ENCODE results near the gene CYP27B1. TPM values are rescaled to one million over a fixed set of nuclear protein-coding genes. Genes with fewer than 3 reads are reported as not detected.

CYP27B1 gene
- total and polyA plus RNA-seq, 10 donors: 0.20 to 1.5 (median 0.47) TPM

DNA sequence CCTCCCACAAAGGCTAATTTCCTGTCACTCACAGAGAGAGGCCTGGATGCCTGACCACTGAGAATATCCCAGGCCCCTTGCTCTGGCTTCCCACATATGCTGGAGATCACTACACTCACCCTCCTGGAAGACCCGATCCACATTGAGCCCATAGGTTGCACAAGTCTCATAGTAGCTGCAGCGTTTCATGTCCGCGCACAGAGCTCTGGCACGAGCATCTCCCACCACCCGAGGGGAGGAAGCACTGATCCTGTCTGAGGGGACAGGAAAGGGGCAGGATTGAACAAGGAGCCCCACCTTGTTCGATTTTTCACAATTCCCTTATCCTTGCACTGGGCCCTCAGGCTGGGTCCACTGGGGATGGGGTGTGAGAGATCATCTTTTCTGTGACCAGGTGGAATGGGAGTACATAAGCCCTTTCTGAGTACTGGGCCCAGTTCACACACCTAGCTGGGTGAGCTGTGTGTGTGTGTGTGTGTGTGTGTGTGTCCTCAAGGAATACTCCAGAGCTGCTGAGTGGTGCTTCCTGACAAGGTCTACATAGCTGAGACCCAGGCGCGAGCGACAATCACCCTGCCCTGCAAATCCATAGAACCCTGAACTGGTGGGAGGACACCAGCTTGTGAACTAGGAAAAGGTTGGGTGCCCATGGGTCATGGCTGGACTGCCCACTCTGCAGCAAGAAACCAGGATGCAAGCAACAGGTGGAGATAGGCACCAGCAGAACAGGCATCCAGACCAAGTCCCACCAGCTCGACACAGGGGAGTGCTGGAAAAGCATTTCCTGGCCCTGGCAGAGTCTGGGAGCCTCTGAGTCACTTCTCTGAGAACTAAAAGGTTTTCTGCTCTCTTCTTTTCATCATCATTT is 33.9 kb downstream of the CYP27B1 start:
- H3K27me3 ChIP-seq (replicated peaks in 1 of 7): peaks cover 0 to 45% (median 18%) of the 10 kb centered on the region in 7 donors
- no peak for DNase-seq
- H3K27ac ChIP-seq: no peak overlapping the region
- no peaks in the 10 kb centered on the region for H3K9me3 ChIP-seq
- H3K4me3 ChIP-seq: no peak overlapping the region
- H3K36me3 ChIP-seq: peaks cover 0 to 100% (median 68%) of the 10 kb centered on the region in 6 donors
- peaks cover 3 to 30% (median 21%) of the 10 kb centered on the region in 6 donors for H3K4me1 ChIP-seq
- intact Hi-C loops (cut with DNase I; ENCODE audit: low total_unique reads): no loop called here
- TF ChIP-seq, protein P1, sequence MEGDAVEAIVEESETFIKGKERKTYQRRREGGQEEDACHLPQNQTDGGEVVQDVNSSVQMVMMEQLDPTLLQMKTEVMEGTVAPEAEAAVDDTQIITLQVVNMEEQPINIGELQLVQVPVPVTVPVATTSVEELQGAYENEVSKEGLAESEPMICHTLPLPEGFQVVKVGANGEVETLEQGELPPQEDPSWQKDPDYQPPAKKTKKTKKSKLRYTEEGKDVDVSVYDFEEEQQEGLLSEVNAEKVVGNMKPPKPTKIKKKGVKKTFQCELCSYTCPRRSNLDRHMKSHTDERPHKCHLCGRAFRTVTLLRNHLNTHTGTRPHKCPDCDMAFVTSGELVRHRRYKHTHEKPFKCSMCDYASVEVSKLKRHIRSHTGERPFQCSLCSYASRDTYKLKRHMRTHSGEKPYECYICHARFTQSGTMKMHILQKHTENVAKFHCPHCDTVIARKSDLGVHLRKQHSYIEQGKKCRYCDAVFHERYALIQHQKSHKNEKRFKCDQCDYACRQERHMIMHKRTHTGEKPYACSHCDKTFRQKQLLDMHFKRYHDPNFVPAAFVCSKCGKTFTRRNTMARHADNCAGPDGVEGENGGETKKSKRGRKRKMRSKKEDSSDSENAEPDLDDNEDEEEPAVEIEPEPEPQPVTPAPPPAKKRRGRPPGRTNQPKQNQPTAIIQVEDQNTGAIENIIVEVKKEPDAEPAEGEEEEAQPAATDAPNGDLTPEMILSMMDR (IDR thresholded peaks at IDR 0.05 in 8 of 11, conservative IDR thresholded peaks at IDR 0.05 in 3 of 11): no peak
- TF ChIP-seq POLR2AphosphoS5 (IDR thresholded peaks at IDR 0.05) (no peak), POLR2A (IDR thresholded peaks at IDR 0.05) (no peak)
- WGBS, 5 donors: 79 to 91% (median 86%) methylated on average over 8 to 11 of the region's 11 CpGs

DNA sequence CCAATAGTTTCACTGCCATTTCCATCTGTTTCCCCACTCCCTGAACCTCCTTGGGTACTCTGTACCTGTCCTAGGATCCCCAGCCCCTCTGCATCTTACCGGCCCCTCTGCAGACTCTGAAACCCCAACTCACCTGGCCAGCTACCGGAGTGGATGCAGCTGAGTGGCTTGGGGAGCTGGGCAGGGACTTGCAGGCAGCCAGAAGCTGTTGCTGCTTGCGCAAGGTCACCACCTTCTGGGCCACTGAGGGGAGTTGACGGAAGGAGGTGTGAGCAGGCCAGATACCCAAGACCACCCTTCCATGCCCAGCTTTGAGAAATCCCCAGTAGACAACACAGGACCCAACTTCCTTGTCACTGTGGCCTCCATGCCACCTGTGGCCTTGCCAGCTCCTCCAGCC is 34.6 kb downstream of the CYP27B1 start:
- peaks cover 0 to 38% (median 11%) of the 10 kb centered on the region in 7 donors for H3K27me3 ChIP-seq (replicated peaks in 1 of 7)
- 78 to 90% (median 86%) methylated on average over 4 of the region's 4 CpGs for WGBS, 5 donors
- intact Hi-C loops (cut with DNase I; ENCODE audit: low total_unique reads): no loop called here
- H3K27ac ChIP-seq: no peak overlapping the region
- no peaks in the 10 kb centered on the region for H3K9me3 ChIP-seq
- TF ChIP-seq POLR2A (IDR thresholded peaks at IDR 0.05) (no peak), POLR2AphosphoS5 (IDR thresholded peaks at IDR 0.05) (no peak)
- TF ChIP-seq, protein P1 (IDR thresholded peaks at IDR 0.05 in 8 of 11, conservative IDR thresholded peaks at IDR 0.05 in 3 of 11): no peak
- no peak overlapping the region for H3K4me3 ChIP-seq
- DNase-seq: no peak
- peaks cover 0 to 100% (median 68%) of the 10 kb centered on the region in 6 donors for H3K36me3 ChIP-seq
- H3K4me1 ChIP-seq: peaks cover 3 to 23% (median 15%) of the 10 kb centered on the region in 6 donors

DNA sequence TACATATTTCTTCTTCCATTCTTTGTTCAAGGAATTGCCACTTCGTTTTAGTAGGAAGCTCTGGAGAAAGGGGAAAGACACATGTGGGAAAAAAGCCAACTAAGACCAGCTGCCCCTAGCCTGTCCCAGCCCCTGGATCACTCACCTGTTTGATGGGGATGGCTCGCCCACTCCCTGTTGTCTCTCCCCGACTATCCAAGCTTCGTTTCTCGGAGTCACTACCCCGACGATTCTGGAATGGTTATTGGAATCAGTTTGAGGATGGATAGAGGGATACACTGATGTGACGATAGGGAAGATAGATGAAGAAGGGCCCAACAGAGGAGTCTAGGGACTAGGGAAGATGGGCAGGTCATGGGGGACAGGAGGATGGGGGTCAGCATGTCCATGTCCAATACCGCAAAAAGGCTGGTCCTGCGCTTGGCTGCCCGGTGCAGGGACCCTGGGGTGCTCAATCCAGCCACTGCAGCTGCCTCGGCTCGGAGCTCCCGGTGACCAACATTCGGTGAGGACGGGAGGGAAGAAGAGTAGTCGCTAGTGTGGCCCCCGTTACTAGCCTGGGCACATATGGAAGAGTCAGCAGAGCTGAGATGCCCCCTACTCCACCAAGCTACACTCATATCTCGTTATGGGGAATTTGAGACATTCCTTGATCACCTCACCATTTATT is 35.3 kb downstream of the CYP27B1 start:
- Histone ChIP-seq H3K4me3 (no peak overlapping the region), H3K4me1 (peaks cover 1 to 21% (median 7%) of the 10 kb centered on the region in 6 donors), H3K36me3 (peaks cover 0 to 100% (median 70%) of the 10 kb centered on the region in 6 donors), H3K9me3 (no peaks in the 10 kb centered on the region), H3K27me3 (replicated peaks in 1 of 7) (peaks cover 0 to 31% (median 6%) of the 10 kb centered on the region in 7 donors), H3K27ac (no peak overlapping the region)
- 87 to 93% (median 89%) methylated on average over 19 of the region's 19 CpGs for whole genome bisulfite sequencing, 5 donors
- TF ChIP-seq POLR2AphosphoS5 (IDR thresholded peaks at IDR 0.05): peak in 1 of 3 donors; percentile 29
- TF ChIP-seq, protein P1 (IDR thresholded peaks at IDR 0.05 in 8 of 11, conservative IDR thresholded peaks at IDR 0.05 in 3 of 11): no peak
- intact Hi-C loops (cut with DNase I; ENCODE audit: low total_unique reads): no loop called here
- no peak for DNase-seq
